NOMO-1 treated with dmso at 0.1 percent for 144 hours (cell line): ENCODE results near the gene GXYLT1.
A peak's percentile ranks its signal among the peaks of the same experiment; 100 is the strongest.
"Not testable (repeated sequence)": the region's sequence is repeated elsewhere in the genome, so short reads cannot be mapped to it uniquely, and the experiment has no call there.

Experiments used
- DNase-seq: peaks from one replicate; lab custom pipeline; 2025; ENCODE audit not compliant: unreplicated experiment; lab: John Stamatoyannopoulos, UW

The GXYLT1 gene

DNA sequence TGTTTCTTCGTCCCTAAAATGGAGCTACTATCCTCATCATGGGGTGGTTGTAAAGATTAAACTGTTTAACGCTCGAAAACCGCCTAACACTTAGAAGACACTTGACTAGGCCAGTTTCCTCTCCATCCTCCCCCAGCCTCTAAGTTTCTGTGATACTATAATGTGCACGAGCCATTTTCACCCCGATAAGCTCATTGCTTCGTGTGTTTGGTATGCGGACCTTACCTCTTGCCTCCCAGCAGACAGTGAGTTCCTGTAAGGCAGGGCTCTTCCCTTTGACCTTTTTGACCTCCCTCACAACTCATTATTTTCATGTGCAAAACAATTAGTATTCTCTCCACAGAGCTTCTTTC, 499 bp upstream of the GXYLT1 start:
- DNase-seq, result no peak

DNA sequence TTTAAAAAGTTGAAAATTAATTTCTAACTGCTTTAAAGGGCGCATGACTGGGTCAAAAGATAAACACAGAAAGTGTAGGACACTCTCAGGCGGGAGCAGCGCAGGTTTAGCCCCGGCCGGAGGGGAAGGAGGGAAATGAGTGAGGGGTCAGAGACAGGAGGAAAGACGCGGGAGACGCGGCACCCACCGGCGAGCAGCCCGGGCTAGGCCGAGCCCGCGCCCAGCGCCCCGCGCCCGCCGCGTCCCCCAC, 591 bp downstream of the GXYLT1 start:
- no peak for DNase-seq

DNA sequence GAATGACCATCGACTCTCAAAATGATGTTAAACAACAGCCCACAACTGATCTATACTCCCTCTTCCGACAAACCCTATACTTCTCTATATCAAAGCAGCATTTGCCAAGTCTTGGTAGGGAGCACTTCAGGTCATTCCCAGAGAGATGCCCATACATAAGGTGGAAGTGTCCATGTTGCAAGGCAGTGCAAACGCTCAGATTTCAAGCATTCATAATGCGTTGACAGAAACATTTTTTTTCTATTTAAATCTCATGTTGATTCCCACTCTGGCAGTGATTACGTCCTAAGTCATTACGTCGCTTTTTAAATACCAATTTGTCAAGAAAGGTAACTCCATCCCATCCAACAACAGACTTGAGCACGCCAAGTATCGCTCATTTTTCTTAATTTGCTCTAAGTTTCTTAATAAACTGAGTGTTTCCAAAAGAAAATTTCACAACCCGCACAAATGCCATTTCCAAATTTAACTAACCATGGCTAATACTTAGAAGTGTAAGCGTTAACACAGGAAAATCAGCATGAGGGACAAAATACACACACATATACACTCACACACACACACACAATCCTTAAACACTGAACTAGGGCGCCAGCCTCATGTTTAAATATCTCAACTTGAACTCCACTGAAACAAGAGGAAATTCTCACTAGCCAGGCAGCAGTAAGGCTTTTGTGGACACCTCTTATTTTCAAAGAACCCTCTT, 1.1 kb downstream of the GXYLT1 start:
- DNase-seq, result no peak

DNA sequence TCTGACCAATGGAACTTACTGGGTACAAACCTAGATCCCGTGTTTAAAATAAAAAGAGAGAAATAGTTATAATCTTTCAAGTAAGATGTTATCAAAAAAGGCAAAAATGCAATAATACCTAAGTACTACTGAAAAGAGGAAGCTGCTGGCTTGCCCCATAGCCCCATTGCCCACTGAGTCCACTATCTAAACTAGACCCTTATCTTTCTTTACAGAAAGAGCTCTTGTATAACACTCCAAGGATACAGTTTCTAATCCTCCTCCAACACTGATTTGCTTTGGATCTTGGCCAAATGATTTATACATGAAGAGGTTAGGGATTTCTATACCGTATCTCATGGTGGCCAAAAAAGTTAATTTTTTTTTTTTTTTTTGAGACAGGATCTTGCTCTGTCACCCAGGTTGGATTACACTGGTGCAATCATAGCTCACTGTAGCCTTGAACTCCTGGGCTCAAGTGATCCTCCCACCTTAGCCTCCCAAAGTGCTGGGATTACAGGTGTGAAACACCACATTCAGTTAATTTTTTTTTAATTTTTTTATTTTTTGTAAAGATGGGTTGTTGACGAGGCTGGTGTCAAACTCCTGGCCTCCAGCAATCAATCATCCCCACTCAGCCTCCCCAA, 2.6 kb downstream of the GXYLT1 start:
- DNase-seq, result no peak

DNA sequence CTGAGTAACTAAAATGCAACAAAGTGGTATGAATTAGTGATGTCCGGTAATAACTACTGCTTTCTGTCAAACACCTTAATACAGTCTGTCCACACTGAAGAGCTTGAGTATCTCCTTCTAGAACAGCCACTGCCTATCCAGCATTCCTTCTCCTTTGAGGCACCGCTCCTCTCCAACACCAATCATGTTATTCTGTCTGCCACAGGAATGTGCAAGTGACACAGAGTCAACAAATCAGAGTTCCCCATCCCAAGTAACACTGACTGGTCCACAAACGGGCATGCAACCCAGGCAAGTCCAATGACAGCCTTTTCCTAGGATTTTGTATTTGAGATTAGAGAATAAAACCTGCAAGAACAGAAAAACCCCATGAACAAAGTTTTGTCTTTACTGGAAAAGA, 3.8 kb downstream of the GXYLT1 start:
- DNase-seq, result no peak

DNA sequence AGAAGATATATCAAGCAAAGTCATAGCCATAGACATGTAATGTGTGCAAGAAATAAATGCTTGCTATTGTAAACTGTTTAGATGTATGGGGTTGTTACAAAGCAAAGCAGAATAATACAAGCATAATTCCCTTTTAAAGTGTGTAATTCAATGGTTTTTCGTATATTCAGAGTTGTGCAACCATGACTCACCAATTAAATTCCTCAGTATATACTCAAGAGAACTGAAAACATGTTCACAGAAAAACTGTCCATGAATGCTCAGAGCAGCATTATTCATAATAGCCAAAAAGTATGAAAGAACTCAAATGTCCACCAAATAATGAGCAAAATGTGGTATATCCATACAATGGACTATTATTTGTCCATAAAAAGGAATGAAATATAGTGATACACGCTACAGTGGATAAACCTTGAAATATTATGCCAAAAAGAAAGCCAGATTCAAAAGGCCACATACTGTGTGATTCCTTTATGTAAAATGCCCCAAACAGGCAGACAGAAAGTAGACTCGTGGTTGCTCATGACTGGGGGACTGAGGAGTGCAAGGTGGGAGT, 9.3 kb downstream of the GXYLT1 start:
- DNase-seq, result no peak

DNA sequence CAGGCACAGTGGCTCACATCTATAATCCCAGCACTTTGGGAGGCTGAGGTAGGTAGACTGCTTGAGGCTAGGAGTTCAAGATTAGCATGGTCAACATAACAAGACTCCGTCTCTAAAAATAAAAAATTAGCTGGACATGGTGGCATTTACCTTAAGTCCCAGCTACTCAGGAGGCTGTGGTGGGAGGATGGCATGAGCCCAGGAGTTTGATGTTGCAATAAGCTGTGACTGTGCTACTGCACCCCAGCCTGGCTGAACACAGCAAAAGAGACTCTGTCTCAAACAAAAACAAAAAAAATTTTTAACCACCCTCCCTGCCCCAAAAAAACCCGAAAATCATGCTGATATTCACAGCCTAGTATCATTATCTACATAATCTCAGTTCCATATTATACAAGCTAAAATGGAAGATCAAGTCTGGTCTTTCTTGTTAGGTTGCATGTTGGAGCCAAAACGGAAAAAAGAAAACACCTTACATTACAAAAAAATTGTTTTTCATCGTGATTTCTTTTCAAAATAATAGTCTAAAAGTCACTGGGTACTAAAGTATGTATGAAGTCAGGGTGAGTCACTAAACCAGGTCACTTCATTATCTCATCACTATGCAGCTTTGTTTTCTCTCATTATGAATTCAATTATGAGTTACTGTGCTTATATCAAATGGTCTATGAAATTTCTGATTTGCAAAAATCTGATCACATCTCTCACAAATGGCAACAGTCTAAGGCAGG, 13.8 kb downstream of the GXYLT1 start:
- no peak for DNase-seq

DNA sequence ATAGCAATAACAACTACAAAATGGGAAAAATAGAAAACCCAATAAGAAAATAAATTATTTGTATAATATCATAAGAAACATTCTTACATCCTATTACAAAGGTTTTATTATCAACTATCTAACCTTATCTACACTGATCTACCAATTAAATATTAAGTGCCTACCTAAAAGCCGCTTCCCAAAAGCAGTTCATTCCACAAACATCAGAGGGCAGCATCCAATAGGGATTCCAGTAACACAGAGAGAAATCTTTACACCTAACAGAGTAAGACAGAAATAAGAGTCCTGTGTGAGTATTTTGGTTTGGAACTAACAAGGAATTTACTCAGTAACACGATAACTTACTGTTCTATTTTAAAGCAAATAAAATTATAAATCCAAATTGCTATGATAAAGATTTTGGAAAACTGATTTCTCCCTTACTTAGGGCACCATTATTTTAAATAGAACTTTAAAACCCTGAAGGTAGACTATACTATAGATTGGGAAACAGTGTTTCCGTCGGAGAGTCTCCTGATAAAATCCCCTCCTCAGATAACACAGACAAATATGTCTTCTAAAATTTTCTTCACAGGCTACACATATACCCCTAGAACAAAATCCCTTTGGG, 15.0 kb downstream of the GXYLT1 start:
- DNase-seq, result no peak

GRCh38 chr12:42128888-42129287, 15.8 kb downstream of the GXYLT1 start:
- no peak for DNase-seq

- DNase-seq, result no peak
Observed at GRCh38 chr12:42128327-42128726, 16.3 kb downstream of the GXYLT1 start.

DNA sequence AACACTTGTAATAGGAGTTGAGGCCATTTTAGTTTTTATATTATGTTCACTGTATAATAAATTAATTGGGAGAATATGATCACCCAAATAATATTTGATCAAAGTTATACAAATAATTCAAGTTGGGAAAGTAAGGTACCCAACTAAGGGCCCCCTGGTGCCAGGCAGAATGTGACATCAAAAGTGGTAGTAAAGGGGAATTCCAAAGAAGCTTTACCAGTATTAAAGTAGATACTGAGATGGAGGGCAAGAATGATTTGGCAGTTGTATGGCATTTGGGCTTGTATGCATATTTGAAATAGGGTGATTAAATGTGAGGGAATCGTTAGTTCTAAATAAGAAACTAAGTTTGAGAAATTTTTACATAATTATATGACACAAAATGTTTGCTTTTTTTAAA, 17.7 kb downstream of the GXYLT1 start:
- DNase-seq, result no peak

DNA sequence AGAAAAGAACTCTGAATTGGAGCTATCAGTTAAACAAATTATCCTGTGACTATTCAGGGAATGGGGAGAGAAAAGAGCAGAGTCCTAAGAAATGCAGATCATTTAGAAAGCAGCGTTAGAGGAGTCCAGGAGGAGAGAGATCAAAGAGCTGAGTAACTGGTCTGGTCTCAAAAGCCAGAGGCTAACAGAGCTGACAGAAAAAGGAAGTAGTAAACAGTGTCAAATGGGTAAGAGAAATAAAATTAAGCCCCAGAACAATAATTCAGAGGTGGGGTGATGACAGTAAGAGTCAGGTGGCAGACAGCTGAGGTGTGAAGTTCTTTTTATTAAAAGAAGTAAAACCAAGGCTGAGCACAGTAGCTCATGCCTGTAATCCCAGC, 19.3 kb downstream of the GXYLT1 start:
- DNase-seq, result peak; percentile 32

- DNase-seq, result no peak
Observed at GRCh38 chr12:42124764-42125387, 19.8 kb downstream of the GXYLT1 start.

DNA sequence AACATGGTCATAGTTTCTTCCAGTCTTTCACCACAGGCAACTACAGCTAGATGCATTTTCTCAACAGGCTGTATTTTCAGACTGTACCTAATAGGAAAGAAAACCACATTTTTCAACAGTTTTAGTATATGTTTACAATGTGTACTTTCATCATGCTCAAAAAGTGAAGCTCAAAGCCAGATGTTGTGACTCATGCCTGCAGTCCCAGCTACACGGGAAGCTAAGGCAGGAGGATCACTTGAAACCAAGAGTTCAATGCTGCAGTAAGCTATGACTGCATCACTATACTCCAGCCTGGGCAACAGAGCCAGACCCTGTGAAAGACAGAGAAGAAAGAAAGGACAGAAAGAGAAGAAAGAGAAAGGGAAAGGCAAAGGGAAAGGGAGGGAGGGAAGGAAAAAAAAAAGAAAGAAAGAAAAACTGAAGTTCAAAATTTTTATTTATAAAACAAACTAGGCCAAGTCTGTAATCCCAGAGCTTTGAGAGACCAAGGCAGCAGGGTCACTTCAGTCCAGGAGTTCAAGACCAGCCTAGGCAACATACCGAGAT, 25.5 kb downstream of the GXYLT1 start:
- no peak for DNase-seq

- no peak for DNase-seq
Observed at GRCh38 chr12:42118136-42118879, 26.4 kb downstream of the GXYLT1 start.

GRCh38 chr12:42109031-42109430, 35.6 kb downstream of the GXYLT1 start:
- DNase-seq, result no peak

DNA sequence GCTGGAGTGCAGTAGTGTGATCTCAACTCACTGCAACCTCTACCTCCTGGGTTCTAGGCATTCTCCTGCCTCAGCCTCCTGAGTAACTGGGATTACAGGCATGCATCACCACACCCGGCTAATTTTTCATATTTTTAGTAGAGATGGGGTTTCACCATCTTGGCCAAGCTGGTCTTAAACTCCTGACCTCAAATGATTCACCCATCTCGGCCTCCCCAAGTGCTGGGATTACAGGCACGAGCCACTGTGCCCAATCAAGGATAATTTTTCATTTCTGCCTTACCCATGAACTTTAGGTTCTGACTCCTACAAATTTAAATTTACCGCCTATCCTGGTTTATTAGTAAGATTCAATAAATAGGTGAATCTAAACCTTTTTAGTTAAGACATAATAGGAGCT, 37.9 kb downstream of the GXYLT1 start:
- not testable (repeated sequence) for DNase-seq

DNA sequence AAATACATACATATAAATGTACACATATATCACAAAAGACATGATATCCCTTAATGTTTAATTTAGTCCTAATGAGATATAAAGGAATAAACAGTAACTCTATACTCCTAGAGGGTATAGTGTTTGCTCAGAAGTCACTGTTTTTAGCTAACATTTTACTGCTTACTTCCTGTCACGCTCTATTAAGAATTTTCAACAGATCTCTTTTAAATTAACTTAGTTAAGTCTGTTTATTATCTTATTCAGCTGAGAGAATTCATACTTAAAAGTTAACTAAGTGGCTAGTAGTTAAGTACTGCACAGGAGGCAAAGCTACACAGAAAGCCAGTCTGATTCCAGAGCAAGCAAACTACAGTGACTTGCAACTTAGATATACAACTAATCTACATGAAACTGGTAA, 39.9 kb downstream of the GXYLT1 start:
- no peak for DNase-seq

DNA sequence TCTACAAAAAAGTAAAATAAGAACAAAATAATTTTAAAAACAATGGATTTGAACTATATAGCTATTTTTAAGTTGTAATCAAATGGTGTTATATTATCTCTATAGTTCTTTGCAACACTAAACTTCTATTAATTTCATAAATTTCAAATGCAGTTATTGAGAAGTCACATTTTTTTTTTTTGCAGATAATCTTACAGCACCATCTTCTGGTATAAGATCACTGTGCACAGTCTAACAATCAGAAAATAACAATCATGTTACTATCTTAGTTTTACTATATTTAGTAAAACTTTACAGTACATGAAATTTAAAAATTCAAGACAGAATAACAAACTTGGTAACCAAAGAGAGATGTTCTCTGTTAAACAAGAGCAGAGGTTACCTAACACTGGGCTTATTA, 40.6 kb downstream of the GXYLT1 start:
- no peak for DNase-seq

DNA sequence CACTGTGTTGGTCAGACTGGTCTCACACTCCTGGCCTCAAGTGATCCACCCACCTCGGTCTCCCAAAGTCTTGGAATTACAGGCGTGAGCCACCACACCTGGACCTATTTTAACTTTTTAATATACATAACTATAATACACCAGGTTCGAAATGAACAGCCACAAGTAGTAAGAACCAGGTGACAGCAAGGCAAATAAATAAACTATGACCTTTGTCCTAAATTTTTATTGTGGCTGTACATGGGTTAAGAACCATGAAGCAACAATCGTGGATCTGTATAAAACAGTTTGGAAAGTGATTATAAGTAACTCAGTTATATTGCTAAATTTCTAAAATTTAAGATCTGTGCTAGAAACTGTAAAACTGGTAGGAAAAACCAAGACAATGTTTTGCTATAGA, 41.5 kb downstream of the GXYLT1 start:
- DNase-seq, result no peak

DNA sequence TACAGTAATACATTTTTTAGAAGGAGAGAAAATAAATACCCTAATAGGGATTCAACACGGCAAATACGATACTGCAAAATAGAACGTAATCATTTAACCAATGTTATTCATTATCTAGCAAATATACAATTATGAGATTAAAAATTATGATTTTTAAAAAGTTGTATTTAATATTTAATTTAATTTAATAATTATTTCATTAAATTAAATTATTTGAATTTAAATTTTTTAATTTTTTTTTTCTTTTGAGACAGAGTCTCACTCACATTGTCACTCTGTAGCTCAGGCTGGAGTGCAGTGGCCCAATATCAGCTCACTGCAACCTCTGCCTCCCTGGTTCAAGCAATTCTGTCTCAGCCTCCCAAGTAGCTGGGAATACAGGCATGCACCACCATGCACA, 42.0 kb downstream of the GXYLT1 start:
- no peak for DNase-seq
